Stimulated activated CD4-positive, alpha-beta T cell treated with anti-CD3 and anti-CD28 coated beads, Interleukin-1b, Interleukin-23, amount 100 ng/mL, for 4 hours (primary cell): ENCODE measurements around the gene LITAF.
"Not testable (repeated sequence)": the region's sequence is repeated elsewhere in the genome, so short reads cannot be mapped to it uniquely, and the experiment has no call there.

ENCODE experiments used
- DNase-seq, 2 donors: peaks; one replicate each; pipeline ENCODE4 v3.0.0-alpha.2; 2020; ENCODE audit warnings: low read depth in 2 of 2

LITAF gene

DNA sequence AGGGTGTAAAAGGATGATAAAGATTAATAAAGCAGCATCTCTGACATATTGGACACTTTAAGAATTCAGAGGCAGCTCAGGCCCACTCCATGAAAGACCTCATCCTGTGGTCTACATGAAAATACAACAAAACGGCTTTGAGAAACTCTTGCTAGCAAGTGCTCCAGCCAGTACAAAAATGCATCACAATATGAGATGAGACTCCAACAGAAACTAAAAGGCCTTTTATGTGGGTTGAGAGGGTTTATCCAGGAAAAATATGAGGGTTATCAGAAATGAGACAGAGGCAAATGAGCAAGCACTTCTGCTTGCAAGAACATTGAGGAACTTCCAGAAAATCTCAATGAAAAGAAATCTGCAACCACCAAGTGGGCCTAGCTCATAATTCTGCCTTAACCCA, 65.7 kb downstream of the LITAF start:
- DNase-seq = no peak

DNA sequence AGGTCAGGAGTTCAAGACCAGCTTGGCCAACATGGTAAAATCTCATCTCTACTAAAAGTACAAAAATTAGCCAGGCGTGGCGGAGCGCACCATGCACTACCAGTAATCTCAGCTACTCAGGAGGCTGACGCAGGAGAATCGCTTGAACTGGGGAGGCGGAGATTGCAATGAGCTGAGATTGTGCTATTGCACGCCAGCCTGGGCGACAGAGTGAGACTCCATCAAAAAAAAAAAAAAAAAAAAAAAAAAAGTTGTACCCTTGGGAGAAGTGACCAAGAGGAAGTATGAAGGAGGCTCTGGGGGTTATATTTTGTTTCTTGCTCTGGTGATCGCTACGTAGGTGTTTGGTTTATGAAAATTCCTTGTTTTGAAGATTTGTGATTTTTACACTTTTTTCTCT, 66.3 kb downstream of the LITAF start:
- DNase-seq = no peak

DNA sequence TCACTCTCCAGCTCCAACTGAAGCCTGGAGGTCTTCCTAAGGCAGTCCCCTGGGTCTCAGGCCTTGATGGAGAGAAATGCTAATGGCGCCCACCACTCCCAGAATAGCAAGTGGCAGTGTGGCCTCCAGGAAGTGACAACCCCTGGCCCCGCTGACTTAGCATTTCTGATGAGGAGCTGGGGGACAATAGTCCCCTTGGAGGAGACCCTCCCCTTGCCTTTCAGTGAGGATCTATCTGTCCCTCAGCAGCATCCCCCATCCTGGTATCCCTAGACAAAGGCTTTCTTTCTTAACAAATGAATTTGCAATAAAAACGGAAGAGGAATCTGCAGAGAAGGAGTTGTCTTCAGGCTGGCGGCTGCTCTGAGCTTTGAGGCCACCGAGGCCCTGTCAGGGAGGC, 68.8 kb downstream of the LITAF start:
- no peak for DNase-seq

DNA sequence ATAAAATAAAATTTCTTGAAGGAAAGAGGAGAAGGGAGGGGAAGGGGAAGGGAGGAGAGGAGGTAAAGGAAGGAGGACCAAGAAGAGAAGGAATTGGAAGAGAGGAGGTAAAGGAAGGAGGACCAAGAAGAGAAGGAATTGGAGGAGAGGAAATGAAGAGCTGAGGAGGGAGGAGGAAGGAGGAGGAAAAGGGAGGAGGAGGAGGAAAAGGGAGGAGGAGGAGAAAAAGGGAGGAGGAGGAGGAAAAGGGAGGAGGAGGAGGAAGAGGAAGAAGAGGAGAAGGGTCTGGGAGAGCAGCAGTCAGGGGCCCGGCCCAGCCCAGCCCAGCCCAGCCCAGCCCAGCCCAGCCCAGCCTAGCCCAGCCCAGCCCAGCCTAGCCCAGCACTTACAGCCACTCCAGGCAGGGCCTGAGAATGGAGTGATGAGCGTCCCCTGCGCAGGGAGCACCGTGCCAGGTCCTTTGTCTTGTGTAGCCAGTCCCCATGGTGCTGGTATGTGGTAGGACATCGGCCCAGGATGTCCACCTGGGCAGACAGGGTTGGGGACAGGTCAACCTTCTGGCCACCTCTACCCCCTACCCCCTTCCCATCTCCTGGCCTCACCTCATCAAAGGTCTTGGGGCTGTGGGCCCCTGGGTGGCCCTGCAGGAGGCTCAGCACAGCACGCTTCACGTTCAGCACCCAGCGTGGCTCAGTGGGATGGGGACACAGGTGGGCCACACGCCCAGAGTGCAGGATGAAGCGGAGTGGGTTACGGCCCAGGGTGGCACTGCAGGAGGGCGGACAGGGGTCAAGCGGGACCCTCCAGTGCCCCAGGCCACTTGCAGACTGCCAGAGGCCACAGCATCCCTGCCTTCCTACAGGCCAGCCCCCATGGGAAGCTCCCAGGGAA, 70.9 kb downstream of the LITAF start:
- DNase-seq = no peak

DNA sequence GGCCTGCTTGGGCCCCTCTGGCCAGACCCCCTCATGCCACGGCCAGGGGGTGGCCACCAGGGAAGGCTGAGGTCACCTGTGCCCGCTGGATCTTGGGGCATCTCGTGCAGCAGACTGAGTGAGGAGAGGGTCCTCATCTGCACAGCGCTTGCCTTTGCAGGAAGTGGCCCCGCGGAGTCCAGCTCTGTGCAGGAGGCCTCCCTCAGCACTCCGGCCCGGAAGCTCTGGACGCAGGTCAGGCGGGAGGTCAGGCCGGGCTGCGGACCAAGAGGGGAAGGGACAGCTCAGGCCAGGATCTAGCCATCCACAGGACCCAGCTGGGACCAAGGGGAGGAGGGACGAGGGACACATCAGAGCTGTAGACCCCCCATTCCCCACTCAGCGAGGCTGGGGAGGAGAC, 72.4 kb downstream of the LITAF start:
- no peak for DNase-seq

DNA sequence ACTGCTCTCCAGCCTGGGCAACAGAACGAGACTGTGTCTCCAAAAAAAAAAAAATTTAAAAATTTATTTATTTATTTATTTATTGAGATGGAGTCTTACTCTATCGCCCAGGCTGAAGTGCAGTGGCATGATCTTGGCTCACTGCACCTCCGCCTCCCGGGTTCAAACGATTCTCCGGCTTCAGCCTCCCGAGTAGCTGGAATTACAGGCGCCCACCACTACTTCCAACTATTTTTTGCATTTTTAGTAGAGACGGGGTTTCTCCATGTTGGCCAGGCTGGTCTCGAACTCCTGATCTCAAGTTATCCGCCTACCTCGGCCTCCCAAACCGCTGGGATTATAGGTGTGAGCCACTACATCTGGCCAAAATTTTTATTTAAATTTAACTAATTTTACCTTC, 73.4 kb downstream of the LITAF start:
- not testable (repeated sequence) for DNase-seq

DNA sequence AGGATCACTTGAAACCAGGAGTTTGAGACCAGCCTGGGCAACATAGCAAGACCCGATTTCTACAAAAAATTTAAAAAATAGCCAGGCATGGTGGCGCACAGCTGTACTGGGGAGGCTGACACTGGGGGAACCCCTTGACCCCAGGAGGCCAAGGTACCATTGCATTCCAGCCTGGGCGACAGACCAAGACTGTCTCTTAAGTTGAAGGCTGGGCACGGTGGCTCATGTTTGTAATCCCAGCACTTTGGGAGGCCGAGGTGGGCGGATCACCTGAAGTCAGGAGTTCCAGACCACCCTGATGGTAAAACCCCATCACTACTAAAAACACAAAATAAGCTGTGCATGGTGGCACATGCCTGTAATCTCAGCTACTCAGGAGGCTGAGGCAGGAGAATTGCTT, 74.9 kb downstream of the LITAF start:
- no peak for DNase-seq

DNA sequence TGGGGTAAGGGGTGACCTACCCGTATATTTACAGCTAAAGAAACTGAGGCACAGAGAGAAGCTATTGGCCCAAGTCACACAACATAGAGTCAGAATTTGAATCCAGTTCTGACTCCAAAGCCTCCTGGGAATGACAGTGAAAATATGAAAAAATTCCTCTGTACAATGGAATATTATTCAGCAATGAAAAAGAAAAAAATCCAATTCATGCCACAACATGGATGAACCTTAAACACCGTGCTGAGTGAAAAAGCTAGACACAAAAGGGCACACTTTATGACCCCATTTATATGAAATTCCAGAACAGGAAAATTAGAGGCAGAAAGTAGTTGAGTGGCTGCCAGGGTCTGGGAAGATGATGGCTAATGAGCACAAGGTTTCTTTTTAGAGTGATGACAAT, 75.4 kb downstream of the LITAF start:
- no peak for DNase-seq

DNA sequence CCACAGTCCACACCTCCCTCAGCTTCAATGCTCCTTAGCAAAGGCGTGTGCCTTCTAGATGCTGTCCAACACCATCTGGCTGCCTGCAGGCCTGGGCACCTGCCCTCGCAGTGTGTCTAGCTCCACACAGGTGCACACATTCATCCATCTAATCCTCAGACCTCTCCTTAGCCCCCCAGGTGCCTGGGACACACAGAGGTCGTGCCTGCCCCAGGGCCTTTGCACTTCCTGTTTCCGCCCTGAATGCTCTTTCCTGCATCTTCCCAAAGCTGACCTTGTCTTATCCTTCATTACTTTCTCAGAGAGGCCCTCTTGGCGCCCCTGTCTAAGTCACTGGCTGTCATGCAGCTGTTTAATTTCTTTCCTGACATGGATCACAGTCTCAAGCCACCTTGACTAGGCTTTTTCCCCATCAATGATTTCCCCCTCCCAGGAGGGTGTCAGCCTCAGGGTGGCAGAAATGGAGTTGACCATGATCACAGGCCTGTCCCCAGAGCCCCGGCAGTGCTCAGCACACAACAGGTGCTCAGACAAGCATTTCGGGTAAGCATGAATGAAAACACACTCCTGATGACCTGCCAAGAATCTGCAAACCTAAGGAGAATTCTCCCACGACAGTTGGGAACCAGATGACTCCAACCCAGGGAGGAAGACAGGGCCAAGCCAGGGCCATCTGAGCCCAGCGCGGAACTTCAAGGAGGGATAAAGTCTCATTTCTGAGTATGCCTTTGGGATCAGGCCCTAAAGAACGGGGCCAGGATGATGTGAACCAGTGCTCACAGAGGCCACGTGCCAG, 76.3 kb downstream of the LITAF start:
- DNase-seq = no peak

DNA sequence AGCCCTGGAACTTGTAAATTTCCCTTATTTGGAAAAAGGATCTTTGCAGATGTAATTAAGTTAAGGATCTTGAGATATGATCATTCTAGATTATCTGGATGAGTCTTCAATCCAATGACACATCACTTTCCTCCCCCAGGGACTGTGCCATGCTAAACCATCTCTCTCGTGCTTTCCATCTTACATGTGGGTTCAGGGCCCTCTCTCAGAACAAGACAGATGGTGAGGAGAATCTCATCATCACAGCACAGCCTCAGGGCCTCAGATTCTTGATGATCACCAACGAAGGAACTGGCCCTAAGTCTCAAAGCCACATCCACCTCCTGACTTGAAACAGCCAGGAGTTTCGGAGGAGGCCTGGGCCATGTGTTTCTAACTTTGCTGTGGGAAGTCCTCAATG, 78.7 kb downstream of the LITAF start:
- no peak for DNase-seq

DNA sequence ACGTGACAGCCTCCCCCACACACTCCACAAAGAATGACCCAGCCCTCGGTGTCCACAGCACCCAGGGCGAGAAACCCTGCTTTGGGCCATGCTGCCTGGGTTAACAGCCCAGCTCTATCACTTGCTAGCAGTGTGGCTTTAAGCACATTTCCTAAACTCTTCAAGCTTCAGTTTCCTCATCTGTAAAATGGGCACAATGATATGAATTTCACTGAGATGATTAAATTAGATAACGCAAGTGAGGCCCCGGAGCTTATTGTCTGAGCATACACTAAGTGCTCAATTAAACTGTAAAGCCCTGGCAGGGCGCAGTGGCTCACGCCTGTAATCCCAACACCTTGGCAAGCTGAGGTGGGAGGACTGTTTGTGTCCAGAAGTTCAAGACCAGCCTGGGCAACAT, 79.4 kb downstream of the LITAF start:
- DNase-seq = no peak

DNA sequence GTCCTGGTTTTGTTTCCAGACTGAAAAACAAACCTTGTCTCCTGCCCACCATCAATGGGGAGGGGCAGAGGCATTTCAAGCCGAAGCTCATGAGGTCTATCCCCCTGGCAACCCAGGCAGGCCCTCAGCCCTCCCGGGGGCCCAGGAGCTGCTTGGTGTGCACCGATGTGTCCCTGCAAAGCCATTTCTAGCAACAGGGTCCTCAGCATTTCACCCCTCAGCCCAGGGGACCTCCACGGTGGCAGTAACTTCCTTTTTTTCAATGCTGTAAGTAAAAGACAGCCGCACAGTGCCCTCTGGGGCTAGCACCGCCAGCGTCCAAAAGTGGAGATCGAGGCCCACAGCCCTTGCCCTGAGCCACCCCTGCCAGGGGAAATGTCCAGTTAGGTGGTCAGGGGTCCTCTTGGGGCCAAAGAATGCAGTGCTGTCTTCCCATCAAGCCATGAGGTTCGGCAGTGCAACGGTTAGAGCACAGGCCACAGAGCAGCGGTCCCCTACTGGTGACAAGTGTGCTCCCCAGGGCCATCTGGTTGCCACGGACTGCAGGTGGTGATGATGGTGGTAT, 79.9 kb downstream of the LITAF start:
- DNase-seq = no peak

DNA sequence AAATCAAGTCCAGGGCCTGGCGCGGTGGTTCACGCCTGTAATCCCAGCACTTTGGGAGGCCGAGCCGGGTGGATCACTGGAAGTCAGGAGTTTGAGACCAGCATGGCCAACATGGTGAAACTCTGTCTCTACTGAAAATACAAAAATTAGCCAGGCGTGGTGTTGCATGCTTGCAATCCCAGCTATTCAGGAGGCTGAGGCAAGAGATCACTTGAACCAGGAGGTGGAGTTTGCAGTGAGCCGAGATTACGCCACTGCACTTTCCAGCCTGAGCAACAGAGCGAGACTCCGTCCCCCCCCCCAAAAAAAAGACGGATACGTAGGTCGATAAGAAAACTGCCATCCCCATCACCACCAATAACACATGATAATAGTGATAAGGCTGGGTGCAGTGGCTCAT, 82.5 kb downstream of the LITAF start:
- not testable (repeated sequence) for DNase-seq

DNA sequence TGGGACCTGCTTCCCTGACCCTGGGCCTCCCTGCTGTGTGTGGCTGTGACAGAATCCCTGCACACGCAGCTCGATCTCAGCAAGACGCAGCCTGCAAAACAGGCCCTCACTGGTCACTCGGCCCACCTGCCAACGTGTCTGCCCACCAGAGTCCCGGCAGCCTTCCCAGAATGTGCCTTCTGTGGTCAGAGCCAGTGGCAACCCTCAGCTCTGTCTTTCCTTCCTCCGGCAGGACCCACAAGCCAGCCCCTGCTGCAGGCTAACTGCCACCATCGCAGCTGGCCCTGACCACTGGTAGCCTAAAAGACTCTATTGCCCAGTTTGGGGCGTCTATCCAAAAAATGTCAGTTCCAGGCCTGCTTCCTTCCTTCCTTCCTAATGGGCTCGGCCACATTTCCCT, 83.2 kb downstream of the LITAF start:
- no peak for DNase-seq

DNA sequence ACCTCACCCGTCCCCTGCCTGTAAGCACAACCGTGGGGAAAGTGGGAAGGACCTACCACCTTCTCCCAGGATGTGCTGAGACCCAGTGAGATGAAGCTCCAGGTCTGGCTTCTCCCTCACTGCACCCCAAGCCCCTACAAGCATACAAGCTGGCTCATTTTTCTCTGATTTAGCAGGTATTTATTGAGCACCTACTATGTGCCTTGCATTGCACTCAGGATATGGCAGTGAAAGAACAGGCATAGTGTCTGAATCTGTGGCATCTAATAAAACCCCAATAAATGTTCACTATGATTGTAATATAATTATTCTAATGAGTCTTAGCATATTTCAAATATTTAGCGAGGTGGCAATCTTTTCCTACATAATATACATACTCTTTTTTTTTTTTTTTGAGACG, 84.5 kb downstream of the LITAF start:
- no peak for DNase-seq

DNA sequence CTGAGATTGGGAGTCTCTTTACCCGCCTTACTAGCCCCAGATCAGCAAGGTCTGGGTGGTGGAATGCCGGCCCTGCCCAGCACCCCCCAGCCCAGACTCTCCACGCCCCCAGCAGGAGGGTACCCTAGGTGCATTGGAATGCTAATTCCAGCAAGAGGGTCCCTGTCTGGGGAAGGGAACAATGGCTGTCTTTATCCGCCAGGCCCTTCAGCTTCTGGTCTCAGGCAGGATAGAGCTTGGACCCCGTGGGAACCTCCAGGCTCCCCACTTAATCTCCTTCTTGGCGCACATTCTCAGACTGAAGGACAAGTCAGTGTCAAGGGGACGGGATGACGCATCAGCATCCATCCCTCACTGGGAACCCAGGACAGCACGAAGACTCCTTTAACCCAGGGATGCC, 85.1 kb downstream of the LITAF start:
- DNase-seq = no peak

DNA sequence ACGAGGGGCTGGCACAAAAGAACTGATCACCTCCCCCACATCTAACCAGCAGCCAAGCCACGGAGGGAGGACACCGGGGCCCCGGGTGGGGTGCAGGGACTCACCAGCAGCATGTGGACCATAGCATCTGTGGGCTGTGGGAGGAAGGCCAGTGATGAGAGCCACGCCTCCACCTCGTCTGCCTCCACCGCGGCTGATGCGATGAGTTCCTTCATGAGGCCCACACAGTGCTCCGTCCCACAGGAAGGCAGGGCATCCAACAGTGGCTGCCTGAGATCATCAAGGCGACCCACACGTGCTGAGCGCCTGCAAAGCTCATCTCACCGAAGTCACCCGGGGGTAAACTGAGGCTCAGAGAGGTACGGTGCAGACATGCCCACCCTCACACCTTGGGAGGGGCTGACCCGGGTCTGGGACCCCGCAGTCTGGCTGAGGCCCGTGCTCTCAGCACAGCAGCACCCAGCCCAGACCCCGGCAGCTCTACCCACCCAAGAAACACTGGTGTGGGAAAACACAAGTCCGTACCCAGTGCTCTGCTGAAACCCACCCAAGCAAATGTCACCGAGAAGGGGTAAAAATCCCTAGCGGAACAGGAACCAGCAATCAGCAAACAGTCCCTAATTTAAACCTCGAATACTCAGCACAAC, 85.9 kb downstream of the LITAF start:
- DNase-seq = no peak

DNA sequence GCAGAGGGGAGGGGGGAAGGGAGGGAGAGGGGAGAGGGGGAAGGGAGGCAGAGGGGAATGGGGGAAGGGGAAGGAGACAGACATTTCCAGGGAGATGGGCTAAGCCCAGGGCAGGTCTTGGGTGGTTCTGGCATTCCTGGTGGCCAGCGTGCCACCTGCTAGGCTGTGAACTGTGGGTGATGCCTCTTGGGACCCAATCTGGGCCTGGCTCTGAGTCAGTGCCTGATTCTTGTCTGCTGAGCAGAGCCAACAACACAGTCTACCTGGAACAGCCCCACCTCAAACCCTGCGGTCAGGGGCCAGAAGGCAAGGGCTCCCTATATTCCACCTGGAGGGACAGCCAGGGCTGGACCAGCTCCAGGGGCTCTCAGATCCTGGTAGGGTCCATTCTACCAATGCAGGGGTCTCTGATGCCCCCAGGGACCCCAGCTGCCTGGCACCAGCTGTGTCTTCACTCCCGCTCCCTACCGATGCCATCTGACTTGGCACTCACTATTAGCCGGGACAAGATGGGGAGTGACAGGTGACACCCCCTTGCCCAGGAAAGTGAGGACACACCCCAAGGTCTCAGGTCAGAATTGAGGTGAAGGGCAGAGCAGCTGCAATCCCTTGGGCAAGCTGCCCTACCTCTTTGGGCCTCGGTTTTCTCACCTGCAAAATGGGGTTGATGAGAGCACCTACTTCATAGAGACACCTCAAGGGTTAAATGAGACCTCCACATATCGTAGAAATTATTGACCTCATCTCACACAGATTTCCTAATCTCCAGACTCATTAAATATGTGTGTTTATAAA, 87.2 kb downstream of the LITAF start:
- DNase-seq = no peak

DNA sequence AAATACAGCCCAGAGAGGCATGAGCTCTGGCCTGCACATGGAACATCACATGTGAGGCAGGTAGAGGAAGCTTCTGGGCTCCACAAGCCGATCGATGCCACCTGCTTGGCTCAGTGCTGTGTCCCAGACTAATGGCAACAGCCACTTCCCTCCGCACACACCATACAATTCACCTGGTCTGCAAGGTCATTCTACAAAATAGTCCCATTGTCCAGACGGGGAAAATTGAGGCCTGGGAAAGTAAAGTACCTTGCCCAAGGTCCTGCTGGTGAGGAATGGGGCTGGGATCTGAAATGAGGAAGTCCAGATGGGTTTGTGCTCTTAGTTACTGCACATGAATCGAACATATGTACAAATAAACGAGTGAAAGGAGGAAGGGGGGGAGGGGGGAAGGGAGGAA, 88.0 kb downstream of the LITAF start:
- no peak for DNase-seq

DNA sequence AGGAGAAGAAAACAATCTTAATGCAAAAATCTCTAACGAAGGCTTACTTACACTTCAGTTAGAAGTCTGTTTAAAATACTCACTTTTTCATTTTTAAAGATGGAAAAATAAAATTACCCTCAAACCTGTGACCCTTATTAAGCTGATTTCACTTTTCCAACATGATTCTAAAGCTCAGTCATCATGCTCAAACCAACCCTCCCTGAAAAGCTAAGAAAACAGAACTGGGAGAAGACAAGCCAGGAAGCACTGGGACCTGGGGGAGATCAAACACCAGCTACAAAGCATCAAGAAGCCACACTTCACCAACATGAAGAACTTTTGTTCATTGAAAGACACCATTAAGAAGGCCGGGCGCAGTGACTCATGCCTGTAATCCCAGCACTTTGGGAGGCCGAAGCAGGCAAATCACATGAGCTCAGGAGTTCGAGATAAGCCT, 88.8 kb downstream of the LITAF start:
- DNase-seq = no peak
